ENCODE measurements around the gene CCNB2. TPM values are rescaled to one million over a fixed set of nuclear protein-coding genes. Genes with fewer than 3 reads are reported as not detected.

CCNB2 gene
- total RNA-seq, 1 experiment from 2014 or later = 307 TPM

DNA sequence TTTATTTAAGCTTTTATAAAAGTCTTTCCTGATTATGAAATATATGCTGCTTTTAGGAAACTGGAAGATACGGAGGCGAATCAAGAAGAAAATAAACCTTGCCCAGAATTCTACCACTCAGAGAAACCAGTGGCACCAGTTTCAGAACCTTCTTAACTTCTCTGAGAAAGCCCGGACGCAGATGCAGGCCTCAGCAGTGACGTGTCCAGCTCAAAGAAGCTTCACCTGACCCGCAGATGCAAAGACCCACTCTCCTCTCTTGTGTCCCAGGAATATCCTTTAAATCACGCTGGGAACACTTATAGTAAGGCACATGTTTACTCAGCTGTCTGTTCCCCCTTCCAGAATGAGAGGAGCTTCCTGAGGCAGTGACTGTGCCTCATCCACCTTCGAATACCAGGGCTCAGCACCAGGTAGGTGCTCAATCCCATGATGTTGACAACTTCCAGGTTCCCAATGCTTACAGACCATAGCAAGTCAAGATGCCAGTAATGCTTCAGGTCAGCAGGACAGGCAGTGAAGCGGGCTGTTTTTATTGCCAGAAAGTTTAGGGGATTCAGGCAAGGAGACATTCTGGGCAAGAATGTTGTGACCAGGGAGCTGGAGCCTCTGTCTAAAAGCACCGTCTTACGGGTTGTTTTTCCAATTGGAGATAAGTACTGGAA lies 61.8 kb downstream of the CCNB2 start:
- no peak for DNase-seq (ENCODE audit: low read depth)

DNA sequence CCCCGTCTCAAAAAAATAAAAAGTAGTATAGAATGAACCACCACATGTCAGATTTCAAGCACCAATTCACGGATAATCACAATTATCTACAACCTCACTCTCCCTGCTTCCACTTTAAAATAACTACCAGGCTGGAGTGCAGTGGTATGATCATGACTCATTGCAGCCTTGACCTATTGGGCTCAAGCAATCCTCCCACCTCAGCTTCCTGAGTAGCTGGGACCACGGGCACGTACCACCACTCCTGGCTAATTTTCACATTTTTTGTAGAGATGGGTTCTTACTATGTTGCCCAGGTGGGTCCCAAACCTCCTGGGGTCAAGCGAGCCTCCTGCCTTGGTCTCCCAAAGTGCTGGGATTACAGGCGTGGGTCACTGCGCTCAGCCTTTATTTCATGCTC lies 63.6 kb downstream of the CCNB2 start:
- peak; percentile 76 for DNase-seq (ENCODE audit: low read depth)

DNA sequence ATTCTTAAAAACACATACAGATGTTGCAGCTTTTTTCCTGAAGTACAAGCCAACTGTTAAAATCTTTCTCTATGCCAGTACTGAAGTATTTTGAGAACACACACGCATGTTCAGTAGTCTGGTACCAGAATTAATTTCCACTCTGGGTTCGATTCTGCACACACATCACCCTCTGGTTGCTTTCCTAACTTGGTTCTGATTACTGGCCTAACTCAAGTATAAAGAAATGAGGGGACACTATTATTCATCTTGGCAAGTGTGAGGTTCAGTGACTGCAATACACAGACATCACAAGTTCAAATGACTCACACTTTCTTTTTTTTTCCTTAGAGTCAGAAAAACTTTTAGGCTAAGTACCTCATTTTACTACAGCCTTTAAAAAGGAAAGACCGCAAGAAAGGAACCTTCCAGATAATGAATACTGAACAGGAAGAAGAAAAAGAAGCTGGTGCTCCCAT lies 64.3 kb downstream of the CCNB2 start:
- peak; percentile 87 for DNase-seq (ENCODE audit: low read depth)

DNA sequence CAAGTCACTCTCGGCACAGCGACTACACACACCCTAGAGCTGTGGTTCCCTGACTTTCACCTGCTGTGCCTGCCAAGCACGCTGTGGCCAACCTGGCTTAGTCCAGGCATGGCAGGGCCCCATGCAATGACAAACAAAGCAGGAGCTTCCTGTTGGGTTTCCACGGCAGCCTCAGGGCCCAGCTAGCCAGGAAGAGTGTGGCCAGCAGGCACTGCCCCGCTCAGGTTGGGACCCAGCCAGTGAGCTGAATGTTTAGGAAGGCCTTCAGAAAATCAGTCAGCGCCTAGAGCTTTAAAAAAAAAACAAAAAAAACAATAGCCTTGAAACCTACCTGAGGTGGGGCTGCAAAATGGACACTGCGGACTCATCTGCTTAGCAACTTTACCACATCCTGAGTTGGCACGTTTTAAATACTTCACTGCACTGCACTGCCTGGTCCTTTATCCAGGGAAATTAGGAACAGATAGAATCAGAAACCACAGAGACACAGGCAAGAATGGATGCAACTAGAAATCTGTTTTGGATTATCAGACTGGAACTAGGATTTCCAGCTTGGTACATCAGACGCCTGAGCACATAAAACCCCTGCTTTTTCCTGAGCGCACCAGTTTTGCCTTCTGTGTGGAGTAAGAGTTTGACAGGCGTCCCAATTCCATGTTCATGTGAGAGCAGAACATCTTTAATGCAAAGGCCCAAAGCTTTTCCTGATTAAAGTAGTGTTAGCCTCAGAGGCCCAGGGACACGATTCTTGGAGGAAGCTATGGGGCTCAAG lies 65.5 kb downstream of the CCNB2 start:
- DNase-seq (ENCODE audit: low read depth) = peak; percentile 99

DNA sequence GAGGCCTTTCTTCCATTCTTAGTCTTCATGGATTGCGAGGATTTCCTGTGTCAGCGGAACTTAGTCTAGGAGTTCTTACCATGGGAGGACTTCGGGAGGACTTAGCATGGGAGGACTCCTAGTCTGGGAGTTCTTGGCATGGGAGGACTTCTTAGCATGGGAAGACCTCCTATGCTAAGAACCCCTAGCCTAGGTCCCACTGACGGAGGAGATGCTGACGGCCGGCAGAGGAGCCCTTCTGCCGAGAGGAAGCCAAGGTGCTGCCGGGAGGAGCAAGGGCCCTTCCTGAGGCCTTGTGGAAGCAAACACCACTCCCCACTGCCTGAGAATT lies 66.1 kb downstream of the CCNB2 start:
- no peak for DNase-seq (ENCODE audit: low read depth)

DNA sequence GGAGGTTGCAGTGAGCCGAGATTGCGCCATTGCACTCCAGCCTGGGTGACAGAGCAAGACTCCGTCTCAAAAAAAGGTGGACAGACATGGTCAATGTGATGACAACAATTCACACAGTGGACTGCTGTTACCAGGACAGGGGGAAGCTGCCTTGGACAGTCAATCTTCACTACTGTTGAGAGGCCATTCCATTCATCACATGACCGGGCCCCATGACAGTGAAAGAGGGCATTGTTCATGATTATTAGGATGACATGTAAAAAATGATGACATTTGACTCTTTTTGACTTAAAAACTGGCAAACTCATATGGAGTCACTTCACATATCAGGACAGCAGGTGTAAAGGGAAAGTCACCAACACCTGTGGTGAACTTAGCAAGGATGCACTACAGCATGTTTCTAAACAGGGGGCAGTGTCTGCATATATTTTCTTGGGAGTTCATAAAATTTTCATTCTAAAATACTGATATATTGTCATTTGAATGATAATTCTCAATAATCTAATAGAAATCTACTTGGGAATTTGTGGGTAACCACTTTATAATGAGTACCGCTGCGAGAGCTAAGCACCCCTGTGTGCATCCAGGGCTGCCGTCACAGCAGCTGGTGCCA lies 67.4 kb downstream of the CCNB2 start:
- DNase-seq (ENCODE audit: low read depth) = no peak

DNA sequence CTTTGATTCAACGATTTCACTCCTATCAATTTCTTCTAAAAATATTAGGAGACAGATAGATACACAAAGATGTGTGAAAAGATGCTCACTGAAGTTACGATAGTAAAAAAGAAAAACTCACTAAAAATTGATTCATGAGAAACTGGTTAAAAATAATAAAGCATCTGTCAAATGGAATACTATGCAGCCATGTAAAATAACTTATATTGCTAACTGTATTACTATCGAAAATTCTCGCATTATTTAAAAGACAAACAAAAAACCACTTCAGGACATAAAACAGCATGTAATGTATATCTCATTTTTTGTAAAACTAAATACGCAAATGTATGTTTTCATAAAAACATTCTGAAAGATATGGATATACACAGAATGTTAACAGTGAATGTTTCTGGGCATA lies 68.2 kb downstream of the CCNB2 start:
- DNase-seq (ENCODE audit: low read depth) = no peak

DNA sequence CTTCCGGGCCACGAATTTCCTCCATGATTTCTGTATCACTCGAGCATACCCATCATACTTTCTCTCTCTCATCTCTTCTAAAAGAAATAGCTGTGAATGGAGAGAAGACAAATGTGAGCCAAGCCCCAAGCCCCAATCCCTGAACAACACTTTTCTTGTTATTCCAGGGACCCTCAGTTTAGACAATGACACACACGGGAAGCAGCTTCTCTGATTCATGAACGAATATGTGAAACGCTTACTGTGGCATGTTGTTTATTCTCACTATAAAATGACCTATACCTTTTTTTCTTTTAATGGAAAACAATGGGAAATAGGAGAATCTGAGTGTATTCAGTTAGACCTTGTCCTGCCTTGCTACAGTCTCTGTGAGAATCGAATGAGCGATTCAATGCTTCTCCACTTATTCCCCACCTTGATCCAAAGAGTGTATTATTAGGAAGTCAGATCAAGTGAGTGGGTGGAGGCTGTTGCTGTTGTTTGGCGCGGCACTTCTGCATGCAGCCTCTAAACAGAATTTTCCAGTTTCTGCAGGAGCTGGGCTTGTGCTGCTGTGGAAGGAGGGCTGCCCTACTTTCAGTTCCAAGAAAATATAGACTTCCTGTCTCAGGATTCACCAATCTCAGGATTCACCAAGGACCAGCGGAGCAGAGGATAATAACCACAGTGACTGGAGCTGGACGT lies 69.3 kb downstream of the CCNB2 start:
- no peak for DNase-seq (ENCODE audit: low read depth)

Other genes with a start within 250 kb of the CCNB2 start
- gene SLTM, start 171.5 kb upstream of the CCNB2 start, total RNA-seq (2014; rRNA removed; shearing (Covaris generic)) = 70.5 and 71.6 TPM in 2 replicates
- 14.1 and 25.6 TPM in 2 replicates for gene RNF111, start 117.5 kb upstream of the CCNB2 start, total RNA-seq (2014; rRNA removed; shearing (Covaris generic))
- 0.10 TPM in 1 of 2 replicates, not detected in the other for gene LDHAL6B, start 101.7 kb downstream of the CCNB2 start, total RNA-seq (2014; rRNA removed; shearing (Covaris generic))

Measured in RPMI7951 (cell line).